GM21786 (cell line): ENCODE measurements around the gene C20orf204.
"Not testable (repeated sequence)": the region's sequence is repeated elsewhere in the genome, so short reads cannot be mapped to it uniquely, and the experiment has no call there.

Source experiments
- ATAC-seq: cut with Tn5 transposase; IDR thresholded peaks from one replicate; pipeline ENCODE4 v1.9.1; 2021; ENCODE audit not compliant: unreplicated experiment

Gene C20orf204, protein sequence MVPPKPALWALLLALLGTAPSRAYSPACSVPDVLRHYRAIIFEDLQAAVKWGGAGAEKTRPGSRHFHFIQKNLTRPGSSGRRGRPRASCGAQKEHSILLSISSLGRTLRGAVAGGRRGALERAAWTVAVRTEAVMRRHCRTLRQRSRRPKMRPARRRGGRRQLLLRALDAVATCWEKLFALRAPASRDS

DNA sequence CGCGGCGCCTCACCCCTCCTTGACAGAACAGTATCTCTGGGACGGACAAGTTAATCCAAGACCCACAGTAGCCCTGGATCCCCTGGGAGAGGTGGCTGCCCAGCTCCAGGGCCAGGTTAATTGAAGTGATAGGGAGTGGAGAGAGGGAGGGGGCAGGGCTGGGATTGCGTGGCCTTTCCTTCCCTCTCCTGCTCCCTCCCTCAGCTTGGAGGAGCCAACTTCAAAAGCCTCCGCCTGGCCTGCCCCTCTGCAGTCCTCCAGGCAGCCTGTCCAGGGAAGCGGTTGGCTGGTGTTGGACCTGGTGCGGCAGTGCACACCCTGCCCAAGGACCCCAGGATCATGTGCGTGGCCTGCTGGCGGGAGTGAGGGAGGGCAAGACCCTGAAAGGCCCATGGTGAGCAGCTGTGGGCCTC lies at the start of gene C20orf204:
TSS of gene C20orf204 (plus strand) at position 250 of the 413 bp plus-strand sequence. CDS start at position 392, 142 bp downstream.
- no peak for ATAC-seq

DNA sequence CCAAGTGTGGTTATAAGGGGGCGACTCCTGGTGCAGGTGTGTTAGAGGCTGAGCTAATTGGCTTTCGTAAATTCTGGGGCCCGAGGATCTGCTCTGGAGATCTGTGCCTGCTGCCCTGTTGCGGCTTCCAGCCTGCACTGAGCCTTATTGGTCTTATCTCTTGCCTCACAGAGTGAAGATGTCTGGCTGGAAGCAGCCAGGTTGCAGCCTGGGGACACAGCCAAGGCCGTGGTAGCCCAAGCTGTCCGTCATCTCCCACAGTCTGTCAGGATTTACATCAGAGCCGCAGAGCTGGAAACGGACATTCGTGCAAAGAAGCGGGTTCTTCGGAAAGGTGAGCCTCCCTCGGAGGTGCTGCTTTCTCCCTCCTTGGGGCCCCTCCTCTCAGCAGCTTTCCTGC lies 35.1 kb upstream of the C20orf204 start:
- no peak for ATAC-seq

DNA sequence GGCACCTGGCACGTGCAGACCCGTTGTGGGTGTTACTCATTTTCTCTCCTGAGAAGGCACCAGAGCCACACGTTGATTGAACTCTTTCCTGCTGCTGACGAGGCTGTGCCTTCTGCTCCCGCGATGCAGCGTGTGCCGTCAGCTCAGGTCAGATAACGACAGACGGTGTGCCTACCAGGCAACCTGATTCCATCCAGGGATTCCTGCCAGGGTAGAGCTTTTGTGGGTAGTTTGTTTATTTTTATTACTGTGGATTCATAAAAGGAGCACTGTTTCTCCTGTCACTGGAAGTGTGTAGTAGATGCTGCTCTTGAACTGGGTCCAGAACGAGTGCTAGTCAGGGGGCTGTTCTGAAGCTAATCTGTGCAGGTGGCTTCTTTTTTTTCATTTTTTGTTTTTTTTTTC lies 34.4 kb upstream of the C20orf204 start:
- ATAC-seq = no peak

DNA sequence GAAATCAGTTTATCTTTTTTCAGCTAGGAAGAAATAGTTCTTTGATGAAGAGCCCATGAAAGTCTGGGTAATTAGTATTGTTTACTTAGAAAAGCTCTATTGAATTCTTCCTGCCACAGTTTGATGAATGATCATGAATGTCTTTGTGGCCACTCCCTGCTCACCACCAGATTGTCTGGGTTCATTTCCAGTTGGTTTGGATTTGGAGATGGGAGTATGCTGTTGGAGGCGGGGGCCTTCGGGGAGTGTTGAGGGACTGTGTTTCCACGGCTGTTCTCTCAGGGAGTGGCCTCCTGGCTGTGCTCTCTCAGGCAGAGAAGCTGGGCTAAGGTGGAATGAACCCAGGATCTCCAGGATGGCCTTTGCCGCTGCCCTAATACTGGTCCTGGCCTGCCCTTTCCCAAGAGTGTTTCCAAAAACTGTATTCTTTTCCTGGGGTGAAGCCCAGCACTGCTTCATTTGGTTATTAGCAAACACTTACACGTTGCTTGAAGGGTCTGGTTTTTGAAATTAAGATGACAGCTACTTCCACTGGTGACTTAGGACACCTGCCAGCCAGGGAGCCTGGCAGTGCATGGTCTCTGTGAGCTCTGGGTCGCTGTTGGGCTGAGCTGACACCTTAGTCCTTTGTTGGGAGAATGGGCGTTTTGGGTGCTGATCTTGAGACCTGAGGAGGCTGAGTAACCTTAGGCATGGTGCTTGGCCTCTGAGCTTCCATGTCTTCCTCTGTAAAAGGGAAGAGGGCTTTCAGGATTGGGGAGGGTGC lies 31.8 kb upstream of the C20orf204 start:
- ATAC-seq = no peak

DNA sequence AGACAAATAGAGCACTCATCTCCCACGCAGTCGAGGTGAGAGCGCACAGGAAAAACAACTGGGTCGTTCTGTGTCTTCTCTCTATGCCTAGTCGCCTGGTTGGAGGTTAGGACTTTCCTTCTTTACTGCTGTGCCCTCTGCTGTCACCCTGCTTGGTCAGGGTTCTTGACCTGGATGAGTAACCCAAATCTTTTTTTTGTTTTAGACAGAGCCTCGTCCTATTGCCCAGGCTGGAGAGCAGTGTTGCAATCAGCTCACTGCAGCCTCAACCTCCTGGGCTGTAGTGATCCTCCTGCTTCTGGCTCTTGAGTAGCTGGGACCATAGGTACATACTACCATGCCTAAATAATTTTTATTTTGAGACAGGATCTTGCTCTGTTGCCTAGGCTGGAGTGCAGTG lies 30.6 kb upstream of the C20orf204 start:
- ATAC-seq = no peak

DNA sequence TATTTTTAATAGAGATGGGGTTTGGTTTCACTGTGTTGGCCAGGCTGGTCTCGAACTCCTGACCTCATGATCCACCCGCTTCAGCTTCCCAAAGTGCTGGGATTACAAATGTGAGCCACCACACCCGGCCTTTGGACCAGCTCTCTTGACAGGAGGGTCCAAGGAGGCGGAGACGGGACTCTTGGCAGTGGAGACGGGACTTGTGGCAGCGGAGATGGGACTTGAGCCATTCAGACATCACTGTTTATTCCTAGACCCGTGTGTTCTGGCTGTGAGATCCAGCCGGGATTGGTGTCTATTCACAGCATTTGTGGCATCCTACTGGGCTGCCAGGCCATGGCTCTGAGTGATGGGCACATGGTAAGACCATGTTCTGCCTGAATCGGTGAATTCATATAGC lies 29.5 kb upstream of the C20orf204 start:
- ATAC-seq = no peak

DNA sequence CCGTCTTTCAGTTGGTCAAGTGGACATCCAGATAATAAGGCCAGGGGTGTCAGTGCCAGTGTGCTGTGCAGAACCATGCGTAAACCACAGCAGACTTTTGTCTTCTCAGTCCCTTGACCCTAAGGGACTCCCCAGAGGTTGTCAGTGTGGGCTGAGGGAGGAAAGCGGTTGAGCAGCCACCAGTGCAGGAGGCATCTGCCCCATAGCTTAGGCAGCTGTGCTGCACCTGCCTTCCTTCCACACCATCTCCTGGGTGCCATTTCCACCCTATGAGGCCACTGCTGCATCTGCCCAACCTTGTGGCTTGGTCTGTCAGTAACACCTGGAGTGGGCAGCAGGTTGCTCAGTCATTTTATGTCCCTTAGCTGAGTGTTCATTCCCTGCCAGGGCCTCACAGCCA lies 29.1 kb upstream of the C20orf204 start:
- no peak for ATAC-seq

DNA sequence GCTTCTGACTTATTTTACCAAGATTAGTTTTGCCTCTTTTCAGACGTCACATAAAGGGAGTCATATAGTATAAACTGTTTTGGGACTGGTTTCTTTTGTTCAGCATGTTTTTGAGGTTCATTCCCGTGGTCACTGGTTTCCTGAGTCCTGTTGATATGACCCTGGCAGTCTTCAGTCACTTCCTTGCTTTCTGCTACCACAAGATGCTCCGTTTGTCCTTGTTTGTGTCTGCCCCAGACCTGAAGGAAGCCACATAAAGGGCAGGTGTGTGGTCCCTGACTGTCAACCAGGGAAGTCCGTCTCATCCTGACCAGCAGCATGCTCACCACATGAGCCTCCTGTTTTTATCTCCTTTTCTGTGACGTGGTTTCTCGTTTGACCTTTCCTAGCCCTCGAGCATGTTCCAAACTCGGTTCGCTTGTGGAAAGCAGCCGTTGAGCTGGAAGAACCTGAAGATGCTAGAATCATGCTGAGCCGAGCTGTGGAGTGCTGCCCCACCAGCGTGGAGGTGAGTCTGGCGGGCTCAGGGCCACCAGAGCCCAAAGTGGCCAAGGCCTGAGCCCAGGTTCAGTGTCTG lies 26.1 kb upstream of the C20orf204 start:
- ATAC-seq = no peak

DNA sequence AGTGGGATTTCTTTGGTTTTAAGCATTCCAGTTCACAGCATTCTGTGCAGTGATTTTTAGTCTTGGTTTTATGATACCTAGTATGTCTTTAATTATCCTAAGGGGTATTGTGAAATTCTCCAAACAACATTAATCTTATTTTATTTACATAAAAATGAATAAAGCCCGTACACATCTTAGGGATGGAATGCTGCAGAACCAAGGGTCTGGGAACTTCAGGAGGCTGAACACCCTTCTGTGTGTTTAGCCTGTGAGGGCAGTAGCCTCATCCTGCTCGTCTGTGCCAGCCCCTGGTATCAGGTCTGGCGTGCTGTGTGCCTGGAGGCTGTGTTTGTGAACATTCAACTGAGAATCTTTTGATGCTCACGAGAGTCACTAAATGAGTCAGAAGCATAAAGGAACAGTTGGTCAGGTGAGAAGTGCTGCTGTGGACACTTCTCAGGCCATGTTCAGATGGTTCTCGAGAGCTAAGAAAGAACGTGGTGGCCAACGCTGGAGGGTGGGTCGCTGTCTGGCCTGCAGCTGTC lies 25.2 kb upstream of the C20orf204 start:
- no peak for ATAC-seq

DNA sequence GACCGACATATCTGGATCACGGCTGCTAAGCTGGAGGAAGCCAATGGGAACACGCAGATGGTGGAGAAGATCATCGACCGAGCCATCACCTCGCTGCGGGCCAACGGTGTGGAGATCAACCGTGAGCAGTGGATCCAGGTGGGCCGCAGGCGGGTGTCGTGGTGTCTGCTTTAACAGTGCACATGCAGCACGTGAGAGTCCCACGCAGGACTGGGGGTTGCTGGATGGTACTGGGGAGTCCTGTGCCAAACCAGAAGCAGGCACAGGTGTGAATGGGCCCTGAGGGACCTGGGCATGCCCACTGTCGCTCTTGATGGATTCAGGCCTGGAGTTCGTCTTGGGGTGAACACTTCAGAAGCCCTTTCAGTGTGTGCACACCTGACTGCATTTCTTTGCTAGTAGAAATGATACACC lies 24.6 kb upstream of the C20orf204 start:
- no peak for ATAC-seq

DNA sequence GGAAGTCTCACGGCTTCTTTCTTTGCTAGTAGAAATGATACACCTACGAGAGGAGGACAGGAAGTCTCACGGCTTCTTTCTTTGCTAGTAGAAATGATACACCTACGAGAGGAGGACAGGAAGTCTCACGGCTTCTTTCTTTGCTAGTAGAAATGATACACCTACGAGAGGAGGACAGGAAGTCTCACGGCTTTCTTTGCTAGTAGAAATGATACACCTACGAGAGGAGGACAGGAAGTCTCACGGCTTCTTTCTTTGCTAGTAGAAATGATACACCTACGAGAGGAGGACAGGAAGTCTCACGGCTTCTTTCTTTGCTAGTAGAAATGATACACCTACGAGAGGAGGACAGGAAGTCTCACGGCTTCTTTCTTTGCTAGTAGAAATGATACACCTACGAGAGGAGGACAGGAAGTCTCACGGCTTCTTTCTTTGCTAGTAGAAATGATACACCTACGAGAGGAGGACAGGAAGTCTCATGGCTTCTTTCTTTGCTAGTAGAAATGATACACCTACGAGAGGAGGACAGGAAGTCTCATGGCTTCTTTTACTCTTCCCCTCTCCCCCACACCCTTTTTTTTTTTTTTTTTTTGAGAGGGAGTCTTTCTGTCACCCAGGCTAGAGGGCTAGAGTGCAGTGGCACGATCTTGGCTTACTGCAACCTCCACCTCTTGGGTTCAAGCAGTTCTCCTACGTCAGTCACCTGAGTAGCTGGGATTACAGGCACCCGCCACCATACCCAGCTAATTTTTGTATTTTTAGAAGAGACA lies 23.4 kb upstream of the C20orf204 start:
- ATAC-seq = not testable (repeated sequence)

DNA sequence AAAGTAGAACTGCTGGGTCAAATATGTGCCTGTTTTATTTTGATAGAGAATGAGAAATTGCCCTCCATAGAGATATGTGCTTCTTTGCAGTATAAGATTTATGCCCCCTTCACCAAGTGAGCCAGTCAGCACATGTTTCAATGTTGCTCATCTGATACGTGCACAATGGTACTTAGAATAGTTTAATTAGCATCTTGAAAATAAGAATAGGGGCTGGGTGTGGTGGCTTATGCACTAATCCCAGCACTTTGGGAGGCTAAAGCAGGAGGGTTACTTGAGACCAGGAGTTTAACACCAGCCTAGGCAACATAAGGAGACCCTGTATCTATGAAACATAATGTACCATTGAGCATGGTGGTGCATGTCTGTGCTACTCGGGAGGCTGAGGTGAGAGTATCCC lies 20.3 kb upstream of the C20orf204 start:
- ATAC-seq = no peak

DNA sequence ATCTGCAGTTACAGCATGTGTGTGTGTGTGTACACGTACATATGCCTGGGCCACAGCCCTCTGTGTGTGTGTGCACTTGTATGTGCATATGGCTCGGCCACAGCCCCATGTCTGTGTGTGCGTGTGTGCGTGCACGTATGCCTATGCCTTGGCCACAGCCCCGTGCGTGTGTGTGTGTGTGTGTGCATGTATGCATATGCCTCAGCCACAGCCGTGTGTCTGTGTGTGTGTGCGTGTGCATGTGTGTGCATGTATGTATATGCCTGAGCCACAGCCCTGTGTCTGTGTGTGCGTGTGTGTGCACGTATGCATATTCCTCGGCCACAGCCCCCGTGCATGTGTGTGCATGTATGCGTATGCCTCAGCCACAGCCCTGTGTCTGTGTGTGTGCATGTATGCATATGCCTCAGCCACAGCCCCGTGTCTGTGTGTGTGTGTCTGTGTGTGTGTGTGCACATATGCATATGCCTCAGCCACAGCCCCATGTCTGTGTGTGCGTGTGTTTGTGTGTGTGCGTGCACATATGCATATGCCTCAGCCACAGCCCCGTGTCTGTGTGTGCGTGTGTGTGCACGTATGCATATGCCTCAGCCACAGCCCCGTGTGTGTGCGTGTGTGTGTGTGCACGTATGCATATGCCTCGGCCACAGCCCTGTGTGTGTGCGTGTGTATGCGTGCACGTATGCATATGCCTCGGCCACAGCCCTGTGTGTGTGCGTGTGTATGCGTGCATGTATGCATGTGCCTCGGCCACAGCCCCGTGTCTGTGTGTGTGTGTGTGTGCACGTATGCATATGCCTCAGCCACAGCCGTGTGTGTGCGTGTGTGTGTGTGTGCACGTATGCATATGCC lies 14.6 kb upstream of the C20orf204 start:
- ATAC-seq = no peak

DNA sequence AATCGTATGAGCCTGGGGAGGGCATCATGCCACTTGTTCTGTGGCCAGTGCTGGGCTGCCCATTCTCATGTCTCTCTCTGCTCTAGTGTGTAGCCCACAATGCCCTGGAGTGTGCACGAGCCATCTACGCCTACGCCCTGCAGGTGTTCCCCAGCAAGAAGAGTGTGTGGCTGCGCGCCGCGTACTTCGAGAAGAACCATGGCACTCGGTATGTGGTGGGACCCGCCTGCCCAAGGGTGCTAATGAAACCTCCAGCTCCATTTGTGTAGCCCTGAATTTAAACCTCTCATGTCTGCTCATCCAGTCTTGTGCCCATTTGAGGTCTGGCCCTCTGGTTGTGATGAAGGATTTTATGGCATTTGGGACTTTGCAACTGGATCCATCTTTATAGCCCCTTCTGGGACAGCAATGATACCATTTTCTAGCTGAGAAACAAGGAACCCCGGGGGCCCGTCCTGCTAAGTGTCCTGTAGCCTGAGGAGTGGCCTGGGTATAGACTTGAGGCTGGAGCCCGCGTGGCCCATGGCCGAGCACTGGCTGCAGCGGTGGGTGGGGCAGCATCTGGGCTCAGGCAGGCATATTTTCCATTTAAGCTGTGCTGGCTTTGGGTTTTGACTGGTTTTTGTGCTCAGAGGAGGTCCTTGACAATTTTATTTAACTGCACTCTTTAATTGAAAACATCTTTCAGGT lies 13.2 kb upstream of the C20orf204 start:
- ATAC-seq = no peak

DNA sequence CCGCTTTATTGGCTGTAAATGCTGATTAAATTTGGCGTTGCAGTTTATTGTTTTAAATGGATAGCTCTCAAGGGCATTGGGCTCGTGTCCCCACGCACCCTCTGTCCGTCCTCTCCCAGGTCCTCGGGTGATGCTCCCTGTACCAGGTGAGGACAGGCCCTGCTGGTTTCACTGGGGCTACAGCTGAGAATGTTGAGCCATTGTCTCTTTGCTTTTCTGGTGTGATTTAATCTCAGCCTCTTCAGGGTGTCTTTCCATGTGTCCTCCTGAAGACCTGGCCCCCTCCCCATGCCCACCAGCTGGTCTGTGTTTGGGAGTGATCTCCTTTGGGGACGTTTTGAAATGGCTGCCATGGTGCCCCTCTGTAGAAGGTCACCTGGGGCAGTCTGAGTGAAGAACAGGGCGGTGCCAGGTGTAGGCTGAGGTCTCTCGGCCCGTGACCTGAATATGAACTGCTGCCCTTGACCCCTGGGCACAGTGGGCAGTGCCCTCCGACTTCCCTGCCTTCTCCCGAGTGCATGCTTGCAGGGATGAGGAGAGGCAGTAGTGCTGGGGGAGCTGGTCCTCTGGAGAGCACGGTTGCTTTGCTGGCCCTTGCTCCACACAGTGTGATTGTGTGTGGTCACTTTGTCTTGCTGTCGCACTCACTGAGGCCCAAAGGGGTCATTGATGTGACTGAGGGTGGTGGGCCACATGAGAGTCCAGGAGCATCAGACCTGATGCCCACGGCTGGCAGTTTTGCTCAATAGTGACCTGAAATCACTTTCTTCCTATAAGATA lies 12.4 kb upstream of the C20orf204 start:
- ATAC-seq = no peak

DNA sequence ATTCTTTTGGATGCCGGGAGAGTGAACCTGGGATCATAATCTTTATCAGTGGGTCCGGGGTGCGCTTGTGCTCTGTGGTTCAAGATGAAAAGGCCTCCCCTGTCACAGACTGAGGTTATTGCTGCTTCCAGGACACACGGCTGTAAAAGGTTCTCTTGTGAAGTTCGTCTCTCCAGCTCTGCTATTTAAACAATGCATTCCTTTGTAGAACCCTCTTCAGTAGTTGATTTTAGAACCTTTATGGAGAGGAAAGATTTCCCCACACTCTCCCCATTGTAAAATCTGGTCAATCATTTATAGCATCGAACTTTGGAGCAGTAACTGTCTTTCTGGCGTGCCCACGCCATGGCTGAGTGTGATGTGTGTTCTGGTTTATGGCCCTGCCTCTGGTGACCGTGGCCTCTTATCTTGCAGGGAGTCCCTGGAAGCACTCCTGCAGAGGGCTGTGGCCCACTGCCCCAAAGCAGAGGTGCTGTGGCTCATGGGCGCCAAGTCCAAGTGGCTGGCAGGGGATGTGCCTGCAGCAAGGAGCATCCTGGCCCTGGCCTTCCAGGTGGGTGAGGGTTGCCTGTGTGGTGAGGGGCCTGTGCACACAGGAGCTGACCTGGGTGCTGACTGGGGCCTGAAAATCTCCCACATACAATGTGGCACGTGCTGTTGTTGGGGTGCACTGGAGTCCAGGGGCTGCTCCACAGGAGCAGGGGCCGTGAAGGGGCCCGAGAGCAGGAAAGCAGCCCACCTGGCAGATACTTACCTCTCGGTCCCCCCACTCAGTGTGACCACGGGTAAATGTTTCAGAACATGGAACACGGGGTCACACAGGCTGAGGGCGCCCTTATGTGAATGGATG lies 11.6 kb upstream of the C20orf204 start:
- no peak for ATAC-seq

DNA sequence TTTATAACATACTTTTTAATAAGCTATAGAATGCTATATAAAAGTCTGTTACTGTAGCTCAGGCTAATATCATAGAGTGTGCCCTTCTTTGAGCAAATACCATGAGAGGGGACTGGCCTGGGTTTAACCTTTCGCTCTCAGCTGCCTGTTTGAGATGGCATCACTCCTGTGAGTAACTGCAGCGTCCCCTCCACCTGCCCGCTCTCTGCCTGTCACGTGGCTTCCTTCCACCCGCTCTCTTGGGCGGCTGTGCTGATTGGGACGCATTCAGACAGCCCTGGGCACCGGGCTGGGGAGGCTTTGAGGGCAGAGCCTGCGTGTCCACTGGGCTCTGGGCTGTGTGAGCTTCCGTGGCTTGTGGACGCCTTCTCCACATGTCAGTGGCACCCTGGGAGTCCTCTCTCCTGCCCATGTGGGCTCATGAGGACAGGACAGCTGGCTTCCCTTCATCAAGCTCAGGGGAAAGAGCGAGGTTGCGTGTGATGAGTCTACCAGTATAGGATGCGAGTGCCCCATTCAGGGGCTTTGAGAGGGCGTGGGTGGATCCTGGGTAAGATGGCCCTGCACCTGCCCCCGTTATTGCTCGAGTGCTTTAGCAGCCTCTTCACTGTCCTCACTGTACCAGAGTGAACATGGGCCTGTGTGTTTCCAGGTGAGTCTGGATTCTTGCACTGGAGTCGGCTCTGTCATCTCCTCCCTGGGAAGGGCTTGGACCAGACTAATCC lies 10.7 kb upstream of the C20orf204 start:
- ATAC-seq = no peak
